Karpas-422 (cell line): Measurements from ENCODE around the gene ODAD2. TPM values are rescaled to one million over a fixed set of nuclear protein-coding genes. Genes with fewer than 3 reads are reported as not detected.
"Not testable (repeated sequence)": the region's sequence is repeated elsewhere in the genome, so short reads cannot be mapped to it uniquely, and the experiment has no call there.

ENCODE experiments used
- DNase-seq: peaks from one replicate; pipeline ENCODE4 v3.0.0-alpha.2; 2015
- H2AFZ ChIP-seq: fragments of 200-600 bp; sonication (generic); 2 replicates; pipeline ENCODE4 v1.6.1; 2014; ENCODE audit warnings: antibody characterized with exemption, low read length, mixed read lengths
- H3K27ac ChIP-seq: fragments of 200-600 bp; sonication (generic); 2 replicates; pipeline ENCODE4 v1.5.1; 2014; ENCODE audit warnings: mild to moderate bottlenecking, low read length, moderate library complexity
- H3K27me3 ChIP-seq: fragments of 200-600 bp; sonication (generic); 2 replicates; pipeline ENCODE4 v1.6.1; 2014; ENCODE audit warnings: low read length, mixed read lengths
- H3K36me3 ChIP-seq: fragments of 200-600 bp; sonication (generic); 2 replicates; pipeline ENCODE4 v1.6.1; 2014; ENCODE audit warnings: low read length, mixed read lengths; ENCODE audit not compliant: insufficient read depth
- H3K4me1 ChIP-seq: fragments of 200-600 bp; sonication (generic); 2 replicates; pipeline ENCODE4 v1.6.1; 2014; ENCODE audit warnings: mild to moderate bottlenecking, low read length, mixed read lengths
- H3K4me2 ChIP-seq: fragments of 200-600 bp; sonication (generic); 2 replicates; pipeline ENCODE4 v1.6.1; 2014; ENCODE audit warnings: low read length, low read depth, mild to moderate bottlenecking; ENCODE audit not compliant: poor library complexity, severe bottlenecking
- H3K4me3 ChIP-seq: fragments of 200-600 bp; sonication (generic); 2 replicates; pipeline ENCODE4 v1.5.1; 2014; ENCODE audit warnings: mild to moderate bottlenecking, antibody characterized with exemption, low read length, mixed read lengths
- H3K79me2 ChIP-seq: fragments of 200-600 bp; sonication (generic); 2 replicates; pipeline ENCODE4 v1.6.1; 2014; ENCODE audit warnings: mild to moderate bottlenecking, low read length, mixed read lengths
- H3K9ac ChIP-seq: fragments of 200-600 bp; sonication (generic); 2 replicates; pipeline ENCODE4 v1.6.0; 2014; ENCODE audit warnings: low read length
- H3K9me2 ChIP-seq: fragments of 200-600 bp; sonication (generic), shearing (Covaris generic); replicated peaks from 2 replicates; pipeline ENCODE4 v1.6.0; 2014; ENCODE audit warnings: mild to moderate bottlenecking, low read length, moderate library complexity; ENCODE audit not compliant: insufficient read depth
- H3K9me3 ChIP-seq: fragments of 300-700, 200-600 bp; sonication (generic); 2 replicates; pipeline ENCODE4 v1.6.1; 2014; ENCODE audit warnings: low read length, mixed read lengths
- H4K20me1 ChIP-seq: fragments of 200-600 bp; sonication (generic); 2 replicates; pipeline ENCODE4 v1.6.1; 2014; ENCODE audit warnings: mild to moderate bottlenecking, antibody characterized with exemption, low read length, low read depth; ENCODE audit not compliant: insufficient read depth
- total RNA-seq: library from RNA; depleted of rRNA; stranded (reverse); fragments of >200 nt; shearing (Covaris generic); gene quantifications from 2 replicates; pipeline ENCODE4 v1.2.3, GENCODE V29; 2014; ENCODE audit warnings: low replicate concordance

ODAD2 gene
- total RNA-seq, 1 experiment from 2014 or later, result not detected

- no peak overlapping the region for H2AFZ ChIP-seq
- no peaks in the 10 kb centered on the region for H3K4me1 ChIP-seq
- no peaks in the 10 kb centered on the region for H3K36me3 ChIP-seq
Measured at GRCh38 chr10:27986821-27987220, 12.1 kb downstream of the ODAD2 start.

GRCh38 chr10:27982875-27983543 is 15.9 kb downstream of the ODAD2 start:
- no peak overlapping the region for H3K27ac ChIP-seq
- no peaks in the 10 kb centered on the region for H4K20me1 ChIP-seq
- DNase-seq, result no peak
- H3K9me2 ChIP-seq, result no peaks in the 10 kb centered on the region
- H3K36me3 ChIP-seq, result no peaks in the 10 kb centered on the region
- no peaks in the 10 kb centered on the region for H3K4me1 ChIP-seq
- no peak overlapping the region for H2AFZ ChIP-seq
- H3K27me3 ChIP-seq, result no peaks in the 10 kb centered on the region
- no peak overlapping the region for H3K4me3 ChIP-seq
- H3K9ac ChIP-seq, result no peak overlapping the region
- H3K4me2 ChIP-seq, result no peak overlapping the region
- H3K9me3 ChIP-seq, result no peaks in the 10 kb centered on the region
- no peaks in the 10 kb centered on the region for H3K79me2 ChIP-seq

More at GRCh38 chr10:27986821-27987220, 12.1 kb downstream of the ODAD2 start:
- no peak overlapping the region for H3K4me2 ChIP-seq
- H3K9me2 ChIP-seq, result no peaks in the 10 kb centered on the region
- no peaks in the 10 kb centered on the region for H3K27me3 ChIP-seq
- no peaks in the 10 kb centered on the region for H4K20me1 ChIP-seq
- no peak overlapping the region for H3K4me3 ChIP-seq
- no peaks in the 10 kb centered on the region for H3K79me2 ChIP-seq
- H3K9ac ChIP-seq, result no peak overlapping the region
- H3K27ac ChIP-seq, result no peak overlapping the region
- H3K9me3 ChIP-seq, result no peaks in the 10 kb centered on the region
- DNase-seq, result no peak

DNA sequence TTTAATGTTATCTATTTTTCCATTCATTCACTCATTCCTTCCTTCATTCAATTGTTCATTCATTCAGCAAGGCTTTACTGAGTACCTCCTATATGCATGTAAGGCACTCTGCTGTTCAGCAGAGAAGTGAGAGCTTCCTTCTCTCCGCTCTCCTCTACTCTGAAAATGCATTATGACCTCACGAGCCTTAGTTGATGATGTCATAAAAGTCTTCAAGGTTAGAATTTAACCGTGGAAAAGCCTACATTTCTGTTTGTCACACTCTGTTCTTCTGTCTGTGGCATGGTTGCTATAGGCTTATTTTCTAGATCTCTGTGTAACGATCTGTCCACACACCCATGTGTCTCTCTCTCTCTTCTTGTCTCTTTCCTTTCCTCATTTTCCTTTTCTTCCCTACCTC is 17.1 kb downstream of the ODAD2 start:
- no peaks in the 10 kb centered on the region for H3K4me1 ChIP-seq
- no peaks in the 10 kb centered on the region for H3K9me2 ChIP-seq
- no peak overlapping the region for H2AFZ ChIP-seq
- H3K9ac ChIP-seq, result no peak overlapping the region
- H3K27ac ChIP-seq, result no peak overlapping the region
- no peak overlapping the region for H3K4me3 ChIP-seq
- H3K36me3 ChIP-seq, result no peaks in the 10 kb centered on the region
- H3K27me3 ChIP-seq, result no peaks in the 10 kb centered on the region
- no peaks in the 10 kb centered on the region for H4K20me1 ChIP-seq
- no peak overlapping the region for H3K4me2 ChIP-seq
- H3K79me2 ChIP-seq, result no peaks in the 10 kb centered on the region
- DNase-seq, result no peak
- H3K9me3 ChIP-seq, result no peaks in the 10 kb centered on the region

DNA sequence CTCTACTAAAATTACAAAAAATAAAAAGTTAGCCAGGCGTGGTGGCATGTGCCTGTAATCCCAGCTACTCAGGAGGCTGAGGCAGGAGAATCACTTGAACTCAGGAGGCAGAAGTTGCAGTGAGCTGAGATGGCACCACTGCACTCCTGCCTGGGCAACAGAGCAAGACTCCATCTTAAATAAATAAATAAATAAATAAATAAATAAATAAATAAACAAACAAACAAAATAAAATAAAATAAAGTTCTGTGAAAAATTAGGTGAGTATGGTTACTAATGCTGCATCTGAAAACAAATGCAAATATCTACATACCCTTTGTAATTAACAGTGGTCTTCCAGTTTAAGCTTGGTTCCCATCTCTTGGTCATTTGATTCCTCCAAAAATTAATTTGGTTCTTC is 28.1 kb downstream of the ODAD2 start:
- H2AFZ ChIP-seq, H3K9me2 ChIP-seq, H3K4me1 ChIP-seq, H3K4me2 ChIP-seq, H3K9ac ChIP-seq, H3K4me3 ChIP-seq, DNase-seq, H3K36me3 ChIP-seq, H4K20me1 ChIP-seq, H3K79me2 ChIP-seq, H3K27ac ChIP-seq, H3K9me3 ChIP-seq, H3K27me3 ChIP-seq: not testable (repeated sequence)

GRCh38 chr10:27969931-27970330 is 28.9 kb downstream of the ODAD2 start:
- H3K27ac ChIP-seq, H3K79me2 ChIP-seq, H3K4me3 ChIP-seq, H3K9ac ChIP-seq, H3K9me2 ChIP-seq, H3K36me3 ChIP-seq, H3K9me3 ChIP-seq, H3K27me3 ChIP-seq, DNase-seq, H3K4me2 ChIP-seq, H3K4me1 ChIP-seq, H4K20me1 ChIP-seq, H2AFZ ChIP-seq: not testable (repeated sequence)

- Histone ChIP-seq H3K79me2 (no peaks in the 10 kb centered on the region), H3K9me3 (no peaks in the 10 kb centered on the region), H2AFZ (no peak overlapping the region), H3K9me2 (no peaks in the 10 kb centered on the region), H4K20me1 (no peaks in the 10 kb centered on the region), H3K4me1 (no peaks in the 10 kb centered on the region), H3K27me3 (no peaks in the 10 kb centered on the region), H3K4me3 (no peak overlapping the region), H3K27ac (no peak overlapping the region), H3K36me3 (no peaks in the 10 kb centered on the region), H3K4me2 (no peak overlapping the region), H3K9ac (no peak overlapping the region)
- no peak for DNase-seq
Measured at GRCh38 chr10:27959093-27959715, 39.7 kb downstream of the ODAD2 start.

GRCh38 chr10:27958383-27958782 is 40.5 kb downstream of the ODAD2 start:
- not testable (repeated sequence) for H3K27ac ChIP-seq

DNA sequence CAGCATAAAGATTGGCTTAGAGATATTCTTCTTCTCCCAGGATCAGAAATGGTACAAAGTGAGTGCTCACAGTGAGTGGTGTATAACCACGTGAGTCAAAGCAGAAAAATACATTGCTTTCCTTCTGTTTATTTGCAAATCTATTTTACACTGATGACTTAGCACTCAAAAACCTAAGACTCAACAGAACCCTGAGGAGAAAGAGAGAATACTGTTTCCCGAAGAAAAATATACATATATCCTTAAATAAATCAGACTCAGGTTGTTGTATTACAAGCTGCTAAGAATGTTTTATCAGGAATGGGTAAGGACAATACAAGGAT is 48.7 kb downstream of the ODAD2 start:
- H3K27me3 ChIP-seq, result no peaks in the 10 kb centered on the region
- H3K9me2 ChIP-seq, result no peaks in the 10 kb centered on the region
- H3K4me3 ChIP-seq, result no peak overlapping the region
- H3K27ac ChIP-seq, result no peak overlapping the region
- no peaks in the 10 kb centered on the region for H3K9me3 ChIP-seq
- no peaks in the 10 kb centered on the region for H3K4me1 ChIP-seq
- no peak overlapping the region for H3K4me2 ChIP-seq
- H3K9ac ChIP-seq, result no peak overlapping the region
- H2AFZ ChIP-seq, result no peak overlapping the region
- no peaks in the 10 kb centered on the region for H3K79me2 ChIP-seq
- H3K36me3 ChIP-seq, result no peaks in the 10 kb centered on the region
- no peaks in the 10 kb centered on the region for H4K20me1 ChIP-seq
- DNase-seq, result no peak

More at GRCh38 chr10:27958383-27958782, 40.5 kb downstream of the ODAD2 start:
- not testable (repeated sequence) for H3K79me2 ChIP-seq, H3K36me3 ChIP-seq, H3K9me3 ChIP-seq, H3K9me2 ChIP-seq, H3K4me2 ChIP-seq, H3K27me3 ChIP-seq, H4K20me1 ChIP-seq, H3K9ac ChIP-seq, DNase-seq, H3K4me3 ChIP-seq, H3K4me1 ChIP-seq, H2AFZ ChIP-seq
